ENCODE data around the gene HASPIN. TPM values are rescaled to one million over a fixed set of nuclear protein-coding genes. Genes with fewer than 3 reads are reported as not detected.

HASPIN gene
- total and polyA plus RNA-seq, 7 donors = under 0.01 to 3.5 (median 0.55) TPM; not detected in 1

- H3K4me3 ChIP-seq = no peak overlapping the region
- H3K36me3 ChIP-seq = no peaks in the 10 kb centered on the region
- intact Hi-C loops (cut with DNase I) = no loop called here
- H3K4me1 ChIP-seq = no peaks in the 10 kb centered on the region
- no peak overlapping the region for H3K27ac ChIP-seq
- 72 to 82% methylated on average over 8 of the region's 8 CpGs for WGBS, 2 donors
- DNase-seq = no peak
- TF ChIP-seq POLR2A (IDR thresholded peaks at IDR 0.05) (no peak), EP300 (IDR thresholded peaks at IDR 0.05) (no peak), CTCF (IDR thresholded peaks at IDR 0.05) (no peak), POLR2AphosphoS5 (IDR thresholded peaks at IDR 0.05) (no peak)
- H3K9me3 ChIP-seq = no peaks in the 10 kb centered on the region
- H3K27me3 ChIP-seq = no peaks in the 10 kb centered on the region
These were observed 45.1 kb downstream of the HASPIN start for GRCh38 chr17:3768769-3769168.

GRCh38 chr17:3770466-3770865 lies 46.8 kb downstream of the HASPIN start:
- H3K4me3 ChIP-seq = no peak overlapping the region
- intact Hi-C loops (cut with DNase I) = no loop called here
- H3K9me3 ChIP-seq = no peaks in the 10 kb centered on the region
- DNase-seq = no peak
- H3K4me1 ChIP-seq = no peaks in the 10 kb centered on the region
- H3K27me3 ChIP-seq = no peaks in the 10 kb centered on the region
- no peaks in the 10 kb centered on the region for H3K36me3 ChIP-seq
- no peak overlapping the region for H3K27ac ChIP-seq
- TF ChIP-seq POLR2A (IDR thresholded peaks at IDR 0.05) = no peak
- TF ChIP-seq POLR2AphosphoS5 (IDR thresholded peaks at IDR 0.05) = no peak
- TF ChIP-seq EP300 (IDR thresholded peaks at IDR 0.05) = no peak
- TF ChIP-seq CTCF (IDR thresholded peaks at IDR 0.05) = no peak
- 46 to 78% methylated on average over 8 of the region's 8 CpGs for WGBS, 2 donors

- no peaks in the 10 kb centered on the region for H3K36me3 ChIP-seq
- TF ChIP-seq POLR2AphosphoS5 (IDR thresholded peaks at IDR 0.05) (no peak), EP300 (IDR thresholded peaks at IDR 0.05) (no peak), POLR2A (IDR thresholded peaks at IDR 0.05) (no peak), CTCF (IDR thresholded peaks at IDR 0.05) (no peak)
- 73 to 83% methylated on average over 16 of the region's 16 CpGs for WGBS, 2 donors
- H3K27ac ChIP-seq = no peak overlapping the region
- no peaks in the 10 kb centered on the region for H3K9me3 ChIP-seq
- H3K4me1 ChIP-seq = no peaks in the 10 kb centered on the region
- H3K27me3 ChIP-seq = no peaks in the 10 kb centered on the region
- no peak overlapping the region for H3K4me3 ChIP-seq
- no peak for DNase-seq
- intact Hi-C loops (cut with DNase I) = no loop called here
These were observed 47.4 kb downstream of the HASPIN start for GRCh38 chr17:3771140-3771539.

GRCh38 chr17:3772764-3773163 lies 49.1 kb downstream of the HASPIN start:
- intact Hi-C loops (cut with DNase I) = no loop called here
- 77 to 82% methylated on average over 12 of the region's 12 CpGs for WGBS, 2 donors
- Histone ChIP-seq H3K27ac (no peak overlapping the region), H3K4me3 (no peak overlapping the region), H3K9me3 (no peaks in the 10 kb centered on the region), H3K4me1 (no peaks in the 10 kb centered on the region), H3K27me3 (no peaks in the 10 kb centered on the region), H3K36me3 (no peaks in the 10 kb centered on the region)
- TF ChIP-seq EP300 (IDR thresholded peaks at IDR 0.05) (no peak), POLR2A (IDR thresholded peaks at IDR 0.05) (no peak), POLR2AphosphoS5 (IDR thresholded peaks at IDR 0.05) (no peak), CTCF (IDR thresholded peaks at IDR 0.05) (no peak)
- no peak for DNase-seq

- Histone ChIP-seq H3K27me3 (no peaks in the 10 kb centered on the region), H3K27ac (no peak overlapping the region), H3K4me1 (no peaks in the 10 kb centered on the region), H3K4me3 (no peak overlapping the region), H3K36me3 (no peaks in the 10 kb centered on the region), H3K9me3 (no peaks in the 10 kb centered on the region)
- DNase-seq = no peak
- intact Hi-C loops (cut with DNase I) = no loop called here
- whole genome bisulfite sequencing, 2 donors = 53 to 68% methylated on average over 5 of the region's 5 CpGs
- TF ChIP-seq POLR2A (IDR thresholded peaks at IDR 0.05) = no peak
- TF ChIP-seq EP300 (IDR thresholded peaks at IDR 0.05) = no peak
- TF ChIP-seq POLR2AphosphoS5 (IDR thresholded peaks at IDR 0.05) = no peak
- no peak for TF ChIP-seq CTCF (IDR thresholded peaks at IDR 0.05)
These were observed 49.8 kb downstream of the HASPIN start for GRCh38 chr17:3773511-3773910.
